HG02759 (cell line): ENCODE measurements around the gene RIPOR2.

Experiments
- ATAC-seq: cut with Tn5 transposase; IDR thresholded peaks from one replicate; pipeline ENCODE4 v1.9.1; 2021; ENCODE audit warnings: mild to moderate bottlenecking, moderate library complexity; ENCODE audit not compliant: unreplicated experiment

RIPOR2 gene

GRCh38 chr6:24908650-24909035 is 27.1 kb downstream of the RIPOR2 start:
- no peak for ATAC-seq

GRCh38 chr6:24907919-24908649 is 27.7 kb downstream of the RIPOR2 start:
- ATAC-seq = no peak

- ATAC-seq = no peak
These were observed 29.4 kb downstream of the RIPOR2 start for GRCh38 chr6:24906314-24906713.

GRCh38 chr6:24905483-24905882 is 30.3 kb downstream of the RIPOR2 start:
- ATAC-seq = no peak

GRCh38 chr6:24903681-24904080 is 32.1 kb downstream of the RIPOR2 start:
- ATAC-seq = no peak

GRCh38 chr6:24902782-24903181 is 33.0 kb downstream of the RIPOR2 start:
- ATAC-seq = no peak

GRCh38 chr6:24901698-24902328 is 33.9 kb downstream of the RIPOR2 start:
- no peak for ATAC-seq

- no peak for ATAC-seq
These were observed 34.7 kb downstream of the RIPOR2 start for GRCh38 chr6:24900917-24901697.

GRCh38 chr6:24899997-24900325 is 35.8 kb downstream of the RIPOR2 start:
- ATAC-seq = no peak

- no peak for ATAC-seq
These were observed 36.4 kb downstream of the RIPOR2 start for GRCh38 chr6:24899136-24899996.

- ATAC-seq = no peak
These were observed 37.1 kb downstream of the RIPOR2 start for GRCh38 chr6:24898676-24899075.

- ATAC-seq = no peak
These were observed 38.6 kb downstream of the RIPOR2 start for GRCh38 chr6:24897186-24897585.

- no peak for ATAC-seq
These were observed 42.4 kb downstream of the RIPOR2 start for GRCh38 chr6:24893342-24893850.

- peak; percentile 55 for ATAC-seq
These were observed 44.8 kb downstream of the RIPOR2 start for GRCh38 chr6:24891004-24891403.

- ATAC-seq = no peak
These were observed 45.3 kb downstream of the RIPOR2 start for GRCh38 chr6:24890471-24890870.

GRCh38 chr6:24888715-24889370 is 46.9 kb downstream of the RIPOR2 start:
- no peak for ATAC-seq

- ATAC-seq = no peak
These were observed 48.1 kb downstream of the RIPOR2 start for GRCh38 chr6:24887545-24888140.

- peak; percentile 75 for ATAC-seq
These were observed 52.1 kb downstream of the RIPOR2 start for GRCh38 chr6:24883618-24884017.

GRCh38 chr6:24882835-24883555 is 52.8 kb downstream of the RIPOR2 start:
- ATAC-seq = no peak
